Fibroblast of lung (primary cell): ENCODE results near the gene LTBP4. TPM values are rescaled to one million over a fixed set of nuclear protein-coding genes. Genes with fewer than 3 reads are reported as not detected.

Source experiments
- DNase-seq, 2 donors: peaks; one replicate each; pipeline versions ENCODE4 v3.0.0 to v3.0.0-alpha.2; 2010; ENCODE audit warnings: low read depth in 2 of 2
- H2AFZ ChIP-seq: 2 replicates; pipeline ENCODE4 v1.5.1; 2012; ENCODE audit warnings: low read length, control low read depth, inconsistent platforms
- H3K27ac ChIP-seq: 2 replicates; pipeline ENCODE4 v1.5.1; 2011; ENCODE audit warnings: low read length, control low read depth; ENCODE audit not compliant: insufficient read depth
- H3K27me3 ChIP-seq: 2 replicates; pipeline ENCODE4 v1.5.1; 2011; ENCODE audit warnings: mild to moderate bottlenecking, low read length; ENCODE audit not compliant: control insufficient read depth, insufficient read depth
- H3K36me3 ChIP-seq: 2 replicates; pipeline ENCODE4 v1.5.1; 2011; ENCODE audit warnings: low read length; ENCODE audit not compliant: control insufficient read depth, insufficient read depth
- H3K4me1 ChIP-seq: 2 replicates; pipeline ENCODE4 v1.5.1; 2011; ENCODE audit warnings: low read length; ENCODE audit not compliant: control insufficient read depth, insufficient read depth; ENCODE audit errors: extremely low read depth
- H3K4me2 ChIP-seq: 2 replicates; pipeline ENCODE4 v1.5.1; 2011; ENCODE audit warnings: low read length, control low read depth; ENCODE audit not compliant: insufficient read depth; ENCODE audit errors: extremely low read depth
- H3K4me3 ChIP-seq, 4 experiments: fragments of 200-600 bp in 1 of 4; sonication (generic) in 1 of 4; replicated peaks in 1 of 4; 2 replicates each; pipeline ENCODE4 v1.5.1; 2011 to 2016; ENCODE audit warnings: low read length in 4 of 4, low read depth in 3 of 4, mild to moderate bottlenecking in 3 of 4, control low read depth in 2 of 4, inconsistent platforms in 1 of 4, mixed read lengths in 1 of 4; ENCODE audit not compliant: insufficient read depth in 1 of 4; ENCODE audit errors: control extremely low read depth in 1 of 4
- H3K79me2 ChIP-seq: 2 replicates; pipeline ENCODE4 v1.5.1; 2012; ENCODE audit warnings: mild to moderate bottlenecking, low read length, inconsistent platforms; ENCODE audit not compliant: control insufficient read depth, insufficient read depth
- H3K9ac ChIP-seq: 2 replicates; pipeline ENCODE4 v1.5.1; 2011; ENCODE audit warnings: mild to moderate bottlenecking, low read length, control low read depth; ENCODE audit not compliant: insufficient read depth
- H3K9me3 ChIP-seq: 2 replicates; pipeline ENCODE4 v1.5.1; 2012; ENCODE audit warnings: low read depth, low read length; ENCODE audit not compliant: control insufficient read depth, insufficient read depth
- H4K20me1 ChIP-seq: 2 replicates; pipeline ENCODE4 v1.5.1; 2011; ENCODE audit warnings: low read length; ENCODE audit not compliant: control insufficient read depth, insufficient read depth; ENCODE audit errors: extremely low read depth
- EZH2 ChIP-seq: IDR thresholded peaks from 2 replicates; pipeline ENCODE4 v1.5.1; 2012; ENCODE audit warnings: low read length, control low read depth, mild to moderate bottlenecking; ENCODE audit errors: missing control alignments
- polyA plus RNA-seq, 2 donors: library from polyadenylated mRNA; depleted of rRNA in 1 of 2; stranded (reverse) in 1 of 2; unstranded in 1 of 2; fragments of >200 nt; gene quantifications; 2 replicates each; pipeline ENCODE4 v1.2.1, GENCODE V29; 2011 to 2012; ENCODE audit warnings: missing spikeins in 1 of 2
- total RNA-seq: library from RNA; depleted of rRNA; stranded (reverse); fragments of >200 nt; gene quantifications from 2 replicates; pipeline ENCODE4 v1.2.1, GENCODE V29; 2014
- TF ChIP-seq, protein P1 (sequence below), 2 donors: IDR thresholded peaks in 1 of 2; conservative IDR thresholded peaks in 1 of 2; 1 replicate in 1 of 2; 2 replicates in 1 of 2; pipeline ENCODE4 v1.5.1; 2011 to 2012; ENCODE audit warnings: low read length in 2 of 2, control low read depth in 1 of 2, inconsistent platforms in 1 of 2, low read depth in 1 of 2, mild to moderate bottlenecking in 1 of 2

Gene LTBP4
- total and polyA plus RNA-seq, 2 donors (not counting 1 experiment from before 2014, with no cell fraction given) = 31.7 to 46.4 TPM

DNA sequence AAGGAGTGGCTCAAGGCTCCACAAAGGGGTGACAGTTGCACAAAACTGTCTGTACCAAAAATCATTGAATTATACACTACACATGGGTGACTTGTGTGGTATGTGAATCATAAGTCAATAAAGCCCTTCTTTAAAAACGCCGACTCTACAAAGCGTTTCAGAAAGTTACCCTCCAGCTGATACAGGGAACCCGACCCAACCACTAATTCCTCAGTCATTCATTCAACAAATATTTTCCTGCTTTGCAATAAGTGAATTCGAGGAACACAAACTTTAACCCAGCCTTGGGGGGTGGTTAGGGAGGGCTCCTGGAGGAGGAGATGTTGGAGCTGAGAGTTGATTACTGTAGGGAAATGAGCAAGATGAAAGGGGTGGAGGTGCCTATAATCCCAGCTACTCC is 32.0 kb downstream of the LTBP4 start:
- DNase-seq = peak; percentile 48 to 84
- H3K79me2 ChIP-seq = no peaks in the 10 kb centered on the region
- no peak overlapping the region for H3K9ac ChIP-seq
- H3K36me3 ChIP-seq = no peaks in the 10 kb centered on the region
- no peaks in the 10 kb centered on the region for H4K20me1 ChIP-seq
- no peak overlapping the region for H2AFZ ChIP-seq
- no peak for TF ChIP-seq EZH2
- TF ChIP-seq, protein P1, sequence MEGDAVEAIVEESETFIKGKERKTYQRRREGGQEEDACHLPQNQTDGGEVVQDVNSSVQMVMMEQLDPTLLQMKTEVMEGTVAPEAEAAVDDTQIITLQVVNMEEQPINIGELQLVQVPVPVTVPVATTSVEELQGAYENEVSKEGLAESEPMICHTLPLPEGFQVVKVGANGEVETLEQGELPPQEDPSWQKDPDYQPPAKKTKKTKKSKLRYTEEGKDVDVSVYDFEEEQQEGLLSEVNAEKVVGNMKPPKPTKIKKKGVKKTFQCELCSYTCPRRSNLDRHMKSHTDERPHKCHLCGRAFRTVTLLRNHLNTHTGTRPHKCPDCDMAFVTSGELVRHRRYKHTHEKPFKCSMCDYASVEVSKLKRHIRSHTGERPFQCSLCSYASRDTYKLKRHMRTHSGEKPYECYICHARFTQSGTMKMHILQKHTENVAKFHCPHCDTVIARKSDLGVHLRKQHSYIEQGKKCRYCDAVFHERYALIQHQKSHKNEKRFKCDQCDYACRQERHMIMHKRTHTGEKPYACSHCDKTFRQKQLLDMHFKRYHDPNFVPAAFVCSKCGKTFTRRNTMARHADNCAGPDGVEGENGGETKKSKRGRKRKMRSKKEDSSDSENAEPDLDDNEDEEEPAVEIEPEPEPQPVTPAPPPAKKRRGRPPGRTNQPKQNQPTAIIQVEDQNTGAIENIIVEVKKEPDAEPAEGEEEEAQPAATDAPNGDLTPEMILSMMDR (conservative IDR thresholded peaks at IDR 0.05 in 1 of 2, IDR thresholded peaks at IDR 0.05 in 1 of 2; ENCODE audit: low read depth in 1 of 2, low read length in 2 of 2) = no peak
- H3K4me3 ChIP-seq = no peak overlapping the region
- no peak overlapping the region for H3K4me2 ChIP-seq
- no peak overlapping the region for H3K27ac ChIP-seq
- H3K27me3 ChIP-seq = peaks cover 3% of the 10 kb centered on the region
- no peaks in the 10 kb centered on the region for H3K9me3 ChIP-seq
- H3K4me1 ChIP-seq = peaks cover 3% of the 10 kb centered on the region

DNA sequence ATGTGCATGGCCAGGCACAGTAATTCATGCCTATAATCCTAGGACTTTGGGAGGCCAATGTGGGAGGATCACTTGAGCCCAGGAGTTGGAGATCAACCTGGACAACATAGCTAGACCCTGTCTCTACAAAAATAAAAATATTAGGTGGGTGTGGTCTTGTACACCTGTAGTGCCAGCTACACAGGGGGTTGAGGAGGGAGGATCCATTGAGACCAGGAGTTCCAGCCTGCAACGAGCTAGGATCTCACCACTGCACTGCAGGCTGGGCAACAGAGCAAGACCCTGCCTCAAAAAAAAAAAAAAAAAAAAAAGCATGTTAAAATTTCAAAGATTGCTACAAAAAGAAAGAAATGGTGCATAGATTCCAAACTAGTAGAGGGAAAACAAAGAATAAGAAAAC is 37.2 kb downstream of the LTBP4 start:
- no peaks in the 10 kb centered on the region for H3K9me3 ChIP-seq
- H3K4me3 ChIP-seq = no peak overlapping the region
- H3K4me2 ChIP-seq = no peak overlapping the region
- no peak overlapping the region for H3K9ac ChIP-seq
- DNase-seq = no peak
- H2AFZ ChIP-seq = no peak overlapping the region
- no peaks in the 10 kb centered on the region for H3K36me3 ChIP-seq
- no peak for TF ChIP-seq EZH2
- TF ChIP-seq, protein P1 (conservative IDR thresholded peaks at IDR 0.05 in 1 of 2, IDR thresholded peaks at IDR 0.05 in 1 of 2; ENCODE audit: low read depth in 1 of 2, low read length in 2 of 2) = no peak
- no peak overlapping the region for H3K27ac ChIP-seq
- no peaks in the 10 kb centered on the region for H4K20me1 ChIP-seq
- peaks cover 18% of the 10 kb centered on the region for H3K4me1 ChIP-seq
- H3K79me2 ChIP-seq = no peaks in the 10 kb centered on the region
- H3K27me3 ChIP-seq = peaks cover 3% of the 10 kb centered on the region

DNA sequence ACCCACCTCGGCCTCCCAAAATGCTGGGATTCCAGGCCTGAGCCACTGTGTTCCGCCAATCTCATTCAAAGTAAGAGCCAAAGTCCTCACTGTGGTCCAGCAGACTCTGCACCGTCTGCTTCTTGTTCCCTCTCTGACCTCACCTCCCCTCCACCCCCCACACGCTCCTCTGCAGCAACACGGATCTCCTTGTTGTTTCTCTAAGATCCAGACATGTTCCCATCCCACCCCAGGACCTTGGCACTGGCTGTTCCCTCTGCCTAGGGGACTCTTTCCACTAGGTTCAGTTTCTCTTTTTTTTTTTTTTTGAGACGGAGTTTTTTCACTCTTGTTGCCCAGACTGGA is 38.4 kb downstream of the LTBP4 start:
- Histone ChIP-seq H3K4me2 (no peak overlapping the region), H3K27me3 (peaks cover 3% of the 10 kb centered on the region), H3K36me3 (no peaks in the 10 kb centered on the region), H3K9me3 (no peaks in the 10 kb centered on the region), H2AFZ (no peak overlapping the region), H3K4me3 (no peak overlapping the region), H3K4me1 (peaks cover 15% of the 10 kb centered on the region), H3K27ac (no peak overlapping the region), H4K20me1 (no peaks in the 10 kb centered on the region), H3K9ac (no peak overlapping the region), H3K79me2 (no peaks in the 10 kb centered on the region)
- DNase-seq = no peak
- TF ChIP-seq EZH2 = no peak
- TF ChIP-seq, protein P1 (conservative IDR thresholded peaks at IDR 0.05 in 1 of 2, IDR thresholded peaks at IDR 0.05 in 1 of 2; ENCODE audit: low read depth in 1 of 2, low read length in 2 of 2) = no peak
